Measurements from ENCODE around the gene LRRC32. TPM values are rescaled to one million over a fixed set of nuclear protein-coding genes. Genes with fewer than 3 reads are reported as not detected.

The LRRC32 gene
- total RNA-seq, 1 donor from 2014 or later, result 25.8 TPM

DNA sequence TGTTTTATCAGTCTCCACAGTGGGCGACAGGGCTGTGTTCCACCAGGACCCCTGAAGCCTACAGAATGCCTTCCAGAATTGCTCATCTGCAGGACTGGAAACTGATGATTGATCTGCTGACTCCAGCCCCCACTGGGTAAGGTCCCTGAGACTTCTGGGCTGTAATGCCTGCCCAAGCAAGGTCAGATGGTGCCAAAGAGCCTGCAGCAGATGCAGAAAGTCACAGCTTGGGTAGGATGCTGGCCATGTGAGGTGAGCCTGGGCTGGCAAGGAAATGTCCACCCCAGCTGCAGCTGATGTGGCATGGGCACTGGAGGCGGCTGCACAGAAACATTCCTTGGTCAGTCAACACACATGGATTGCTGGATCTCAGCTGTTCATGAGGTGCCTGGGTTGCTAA is 30.9 kb downstream of the LRRC32 start:
- DNase-seq (no peak), ATAC-seq (ENCODE audit: low read depth) (no peak)
- H3K4me3 Mint-ChIP-seq, result no peak overlapping the region
- H3K27ac Mint-ChIP-seq, result no peak overlapping the region
- CTCF ChIA-PET, result no interaction called here
- H3K27me3 Mint-ChIP-seq, result peaks cover 19% of the 10 kb centered on the region
- H3K36me3 Mint-ChIP-seq (ENCODE audit: low read depth), result no peaks in the 10 kb centered on the region
- TF ChIP-seq, protein P1, sequence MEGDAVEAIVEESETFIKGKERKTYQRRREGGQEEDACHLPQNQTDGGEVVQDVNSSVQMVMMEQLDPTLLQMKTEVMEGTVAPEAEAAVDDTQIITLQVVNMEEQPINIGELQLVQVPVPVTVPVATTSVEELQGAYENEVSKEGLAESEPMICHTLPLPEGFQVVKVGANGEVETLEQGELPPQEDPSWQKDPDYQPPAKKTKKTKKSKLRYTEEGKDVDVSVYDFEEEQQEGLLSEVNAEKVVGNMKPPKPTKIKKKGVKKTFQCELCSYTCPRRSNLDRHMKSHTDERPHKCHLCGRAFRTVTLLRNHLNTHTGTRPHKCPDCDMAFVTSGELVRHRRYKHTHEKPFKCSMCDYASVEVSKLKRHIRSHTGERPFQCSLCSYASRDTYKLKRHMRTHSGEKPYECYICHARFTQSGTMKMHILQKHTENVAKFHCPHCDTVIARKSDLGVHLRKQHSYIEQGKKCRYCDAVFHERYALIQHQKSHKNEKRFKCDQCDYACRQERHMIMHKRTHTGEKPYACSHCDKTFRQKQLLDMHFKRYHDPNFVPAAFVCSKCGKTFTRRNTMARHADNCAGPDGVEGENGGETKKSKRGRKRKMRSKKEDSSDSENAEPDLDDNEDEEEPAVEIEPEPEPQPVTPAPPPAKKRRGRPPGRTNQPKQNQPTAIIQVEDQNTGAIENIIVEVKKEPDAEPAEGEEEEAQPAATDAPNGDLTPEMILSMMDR (IDR thresholded peaks at IDR 0.05), result no peak
- H3K4me1 Mint-ChIP-seq, result peaks cover 73% of the 10 kb centered on the region
- H3K9me3 Mint-ChIP-seq, result no peaks in the 10 kb centered on the region
- intact Hi-C loops (cut with micrococcal nuclease), result no loop called here
- POLR2A ChIA-PET, result interaction anchor here (4.0 to 4.2 kb wide), 2 partner anchors 13 to 33 kb away, joined by 26 to 59 read pairs; partner anchors contain the start of gene LRRC32

DNA sequence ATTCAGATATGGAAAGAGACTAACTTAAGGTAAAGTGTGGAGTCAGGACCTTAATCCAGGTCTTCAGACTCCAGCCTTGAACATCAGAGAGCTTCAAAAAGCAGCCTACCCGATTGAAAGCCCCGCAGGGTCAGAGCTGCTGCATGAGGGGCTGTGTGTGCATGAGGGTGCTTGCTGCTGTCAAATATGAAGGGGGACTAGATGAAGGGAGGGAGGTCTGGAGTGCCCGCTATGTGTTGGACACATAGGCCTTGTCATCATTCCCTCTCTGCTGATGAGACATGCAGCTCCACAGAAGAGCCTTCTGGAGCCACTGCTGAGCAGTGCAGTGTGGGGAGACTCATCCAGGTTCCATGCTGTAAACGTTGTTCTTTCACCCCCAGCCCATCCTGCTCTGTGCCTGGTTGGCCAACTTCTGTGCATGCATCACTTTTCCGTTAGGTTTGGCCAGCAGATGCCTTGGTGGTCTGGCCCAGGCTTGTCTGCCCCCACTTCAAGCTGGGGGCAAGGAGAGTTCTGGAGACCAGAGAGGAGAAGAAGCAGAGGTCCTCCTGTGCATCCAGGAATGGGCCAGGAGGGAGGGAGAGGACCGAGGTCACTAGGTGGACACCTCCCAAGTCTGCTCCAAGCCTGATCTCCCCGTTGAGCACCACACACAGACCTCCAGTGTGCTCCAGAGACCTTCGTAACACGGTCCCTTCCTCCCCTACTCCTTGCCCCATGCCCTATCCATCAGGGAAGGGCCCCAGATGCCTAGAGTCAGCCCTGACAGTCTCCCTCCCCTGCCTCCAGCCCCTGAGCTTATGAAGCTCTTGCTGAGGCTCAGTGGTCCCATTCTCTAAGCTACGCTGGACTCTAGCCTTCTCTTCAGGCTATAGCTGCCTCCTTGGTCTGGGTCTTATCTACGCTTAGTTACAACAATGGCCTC is 32.0 kb downstream of the LRRC32 start:
- ATAC-seq (ENCODE audit: low read depth) (no peak), DNase-seq (no peak)
- no peaks in the 10 kb centered on the region for H3K36me3 Mint-ChIP-seq (ENCODE audit: low read depth)
- peak overlapping the region; percentile 37 for H3K27ac Mint-ChIP-seq
- peaks cover 14% of the 10 kb centered on the region for H3K27me3 Mint-ChIP-seq
- H3K4me1 Mint-ChIP-seq, result peaks cover 74% of the 10 kb centered on the region
- peak overlapping the region; percentile 50 for H3K4me3 Mint-ChIP-seq
- ChIA-PET POLR2A (interaction anchor here (1.2 to 4.2 kb wide), 5 partner anchors 9 to 50 kb away, joined by 3 to 59 read pairs (median 19); partner anchors contain the start of gene LRRC32), CTCF (interaction anchor here (1.1 to 1.6 kb wide), 4 partner anchors 11 to 42 kb away, joined by 3 to 6 read pairs (median 4); no protein-coding TSS in a partner anchor)
- TF ChIP-seq, protein P1 (IDR thresholded peaks at IDR 0.05), result no peak
- H3K9me3 Mint-ChIP-seq, result no peaks in the 10 kb centered on the region
- intact Hi-C loops (cut with micrococcal nuclease), result no loop called here

DNA sequence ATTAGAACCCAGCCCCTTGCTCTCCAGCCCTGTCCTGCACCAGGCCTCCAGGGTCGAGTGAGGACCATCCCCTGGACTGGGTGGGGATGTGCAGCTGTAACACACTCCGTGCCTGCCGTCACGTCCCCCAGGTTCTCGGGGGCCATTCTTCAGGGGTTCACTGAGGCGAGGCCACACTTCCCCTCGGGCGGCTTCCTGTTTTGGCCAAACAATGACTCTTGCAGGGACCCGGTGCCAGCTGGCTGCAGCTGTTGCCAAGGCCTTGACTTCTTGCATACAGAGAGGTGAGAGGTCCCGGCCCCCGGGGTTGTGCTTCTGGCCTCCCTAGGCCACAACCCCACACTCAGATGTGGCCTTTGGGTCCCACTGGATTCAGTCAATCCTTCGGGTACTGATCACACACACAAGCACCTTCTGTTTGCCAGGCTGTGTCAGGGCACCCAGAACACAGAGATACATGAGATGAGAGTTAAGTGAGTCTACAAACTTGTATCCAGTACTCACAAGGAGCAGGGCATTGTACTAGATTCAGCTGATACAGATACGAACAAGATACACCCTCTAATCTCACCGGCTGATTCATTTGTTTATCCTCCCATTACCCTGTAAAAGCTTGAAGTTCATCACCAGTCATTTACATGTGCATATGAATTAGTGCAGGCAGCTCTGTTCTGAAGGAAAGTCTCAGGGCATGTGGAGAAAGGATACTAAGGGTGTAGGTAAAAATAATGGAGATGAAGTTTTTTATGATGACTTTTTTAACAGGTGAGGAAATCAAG is 32.9 kb downstream of the LRRC32 start:
- POLR2A ChIA-PET, result interaction anchor here (1.0 to 4.2 kb wide), 6 partner anchors 8 to 49 kb away, joined by 3 to 59 read pairs (median 13); partner anchors contain the start of gene LRRC32
- Mint-ChIP-seq H3K4me1 (peaks cover 67% of the 10 kb centered on the region), H3K27ac (peak overlapping the region; percentile 85), H3K4me3 (peak overlapping the region; percentile 50), H3K9me3 (no peaks in the 10 kb centered on the region), H3K27me3 (peaks cover 9% of the 10 kb centered on the region), H3K36me3 (ENCODE audit: low read depth) (no peaks in the 10 kb centered on the region)
- TF ChIP-seq, protein P1 (IDR thresholded peaks at IDR 0.05), result no peak
- ATAC-seq (ENCODE audit: low read depth) (peak; percentile 90), DNase-seq (peak; percentile 64)
- intact Hi-C loops (cut with micrococcal nuclease), result loop anchor here (1.0 to 2.0 kb wide), 2 partner anchors 8 to 35 kb away; no protein-coding TSS in a partner anchor
- CTCF ChIA-PET, result interaction anchor here (1.1 to 1.6 kb wide), 4 partner anchors 10 to 43 kb away, joined by 3 to 6 read pairs (median 4); no protein-coding TSS in a partner anchor

DNA sequence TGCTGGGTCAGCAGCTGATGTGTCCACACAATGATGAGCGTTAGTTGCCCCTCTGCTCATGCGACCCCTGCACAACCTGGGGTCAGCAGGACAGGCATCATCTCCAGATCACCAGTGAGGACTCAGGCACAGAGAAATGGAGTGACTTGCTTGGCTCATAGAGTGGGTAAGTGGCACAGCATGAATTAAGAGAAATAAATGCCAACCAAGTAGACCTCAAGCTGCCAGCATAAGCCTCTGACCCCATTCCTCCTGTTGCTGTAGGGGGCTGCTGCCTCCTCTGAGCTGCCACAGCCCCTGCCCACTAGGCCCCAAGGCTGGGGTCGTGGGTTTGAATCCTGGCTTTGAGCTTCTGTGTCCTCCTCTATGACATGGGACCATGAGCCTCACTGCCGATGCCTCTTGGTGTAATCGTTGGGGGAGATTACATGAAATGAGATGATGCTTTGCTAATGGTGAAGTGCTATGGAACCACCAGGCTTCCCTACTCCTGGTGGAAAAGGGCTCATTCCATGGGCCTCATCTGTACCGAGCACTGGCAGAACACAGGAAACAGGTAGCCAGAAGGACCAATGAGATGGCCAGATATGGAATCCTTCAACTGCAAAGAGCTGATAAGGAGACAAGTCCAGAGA is 33.6 kb downstream of the LRRC32 start:
- no peaks in the 10 kb centered on the region for H3K36me3 Mint-ChIP-seq (ENCODE audit: low read depth)
- DNase-seq (no peak), ATAC-seq (ENCODE audit: low read depth) (no peak)
- H3K4me1 Mint-ChIP-seq, result peaks cover 67% of the 10 kb centered on the region
- intact Hi-C loops (cut with micrococcal nuclease), result loop anchor here (1.0 to 2.0 kb wide), 2 partner anchors 8 to 36 kb away; no protein-coding TSS in a partner anchor
- peak overlapping the region; percentile 62 for H3K4me3 Mint-ChIP-seq
- TF ChIP-seq, protein P1 (IDR thresholded peaks at IDR 0.05), result no peak
- CTCF ChIA-PET, result interaction anchor here (1.4 to 1.6 kb wide), 2 partner anchors 10 to 36 kb away, joined by 3 to 6 read pairs; no protein-coding TSS in a partner anchor
- H3K27me3 Mint-ChIP-seq, result peaks cover 5% of the 10 kb centered on the region
- H3K27ac Mint-ChIP-seq, result peak overlapping the region; percentile 85
- POLR2A ChIA-PET, result interaction anchor here (1.0 to 4.2 kb wide), 5 partner anchors 8 to 49 kb away, joined by 5 to 59 read pairs (median 19); partner anchors contain the start of gene LRRC32
- no peaks in the 10 kb centered on the region for H3K9me3 Mint-ChIP-seq

Data from activated B cell treated with CpG ODN at 0.5 μM for 24 hours (primary cell).